GM12801 (cell line): Measurements from ENCODE around the gene YIF1A.

Source experiments
- CTCF ChIP-seq: IDR thresholded peaks from one replicate; pipeline ENCODE4 v1.5.1; 2011; ENCODE audit warnings: control low read depth; ENCODE audit not compliant: insufficient read length; ENCODE audit errors: extremely low read depth

Gene YIF1A

DNA sequence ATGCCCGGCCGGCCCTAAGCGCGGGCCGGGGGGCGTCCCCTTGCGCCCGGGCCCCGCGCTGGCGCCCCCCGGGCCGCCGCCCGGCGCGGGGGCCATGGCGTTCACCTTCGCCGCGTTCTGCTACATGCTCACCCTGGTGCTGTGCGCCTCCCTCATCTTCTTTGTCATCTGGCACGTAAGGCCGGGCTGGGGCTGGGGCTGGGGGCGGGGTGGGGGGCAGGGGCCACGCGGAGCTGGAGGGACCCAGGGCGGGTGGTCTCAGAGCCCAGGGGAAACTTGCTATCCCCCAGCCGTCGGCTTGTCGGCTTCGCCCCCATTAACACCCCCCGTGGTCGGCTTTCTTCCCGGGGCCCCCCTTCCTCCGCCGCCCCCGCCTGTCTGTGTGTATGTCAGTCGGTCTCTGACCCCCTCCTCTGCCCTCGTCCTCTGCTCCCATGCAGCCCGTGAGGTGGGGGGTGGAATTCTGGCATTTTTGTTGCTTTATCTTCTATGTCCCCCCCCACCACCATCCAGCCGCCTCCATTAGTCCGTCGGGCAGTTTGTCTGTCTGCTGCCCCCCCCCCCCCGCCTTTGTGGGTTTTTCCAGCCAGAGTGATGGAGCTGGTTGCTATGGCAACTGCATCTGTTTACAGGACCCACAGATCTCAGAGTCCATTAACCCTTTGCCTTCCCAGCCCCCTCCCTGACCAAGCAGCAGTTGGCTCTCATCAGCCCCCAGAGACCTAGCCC, 10.4 kb downstream of the YIF1A start:
- TF ChIP-seq CTCF: no peak

- no peak for TF ChIP-seq CTCF
Observed at GRCh38 chr11:66277471-66278362, 11.2 kb downstream of the YIF1A start, which contains the start of gene CNIH2. Gene CNIH2 (plus strand): TSS chr11:66278175. CDS start chr11:66278457, 282 bp downstream.

DNA sequence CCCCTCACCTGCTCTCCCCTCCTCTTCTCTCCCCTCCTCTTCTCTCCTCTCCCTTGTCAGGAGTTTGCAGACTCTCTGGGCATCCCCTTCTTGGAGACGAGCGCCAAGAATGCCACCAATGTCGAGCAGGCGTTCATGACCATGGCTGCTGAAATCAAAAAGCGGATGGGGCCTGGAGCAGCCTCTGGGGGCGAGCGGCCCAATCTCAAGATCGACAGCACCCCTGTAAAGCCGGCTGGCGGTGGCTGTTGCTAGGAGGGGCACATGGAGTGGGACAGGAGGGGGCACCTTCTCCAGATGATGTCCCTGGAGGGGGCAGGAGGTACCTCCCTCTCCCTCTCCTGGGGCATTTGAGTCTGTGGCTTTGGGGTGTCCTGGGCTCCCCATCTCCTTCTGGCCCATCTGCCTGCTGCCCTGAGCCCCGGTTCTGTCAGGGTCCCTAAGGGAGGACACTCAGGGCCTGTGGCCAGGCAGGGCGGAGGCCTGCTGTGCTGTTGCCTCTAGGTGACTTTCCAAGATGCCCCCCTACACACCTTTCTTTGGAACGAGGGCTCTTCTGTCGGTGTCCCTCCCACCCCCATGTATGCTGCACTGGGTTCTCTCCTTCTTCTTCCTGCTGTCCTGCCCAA, 12.8 kb downstream of the YIF1A start:
- no peak for TF ChIP-seq CTCF

DNA sequence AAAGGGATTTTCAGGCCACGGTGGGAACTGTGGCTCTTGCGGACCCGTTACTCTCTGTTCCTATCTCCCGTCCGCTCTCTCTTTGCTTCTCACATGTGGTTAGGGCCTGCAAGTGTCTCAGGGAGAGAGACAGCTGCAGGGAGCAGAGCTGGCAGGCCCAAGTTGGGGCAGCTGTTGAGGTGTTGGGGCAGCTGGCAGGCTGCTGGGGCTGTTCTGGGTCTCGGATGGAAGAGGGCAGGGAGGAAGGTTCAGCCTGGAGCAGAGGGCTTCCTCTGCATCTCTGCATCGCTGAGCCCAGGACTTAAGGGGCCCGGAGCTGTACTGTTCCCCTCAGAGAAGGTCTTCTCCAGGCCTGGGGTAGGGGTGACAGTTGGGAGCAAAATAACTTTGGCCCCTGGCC, 13.5 kb downstream of the YIF1A start:
- no peak for TF ChIP-seq CTCF

DNA sequence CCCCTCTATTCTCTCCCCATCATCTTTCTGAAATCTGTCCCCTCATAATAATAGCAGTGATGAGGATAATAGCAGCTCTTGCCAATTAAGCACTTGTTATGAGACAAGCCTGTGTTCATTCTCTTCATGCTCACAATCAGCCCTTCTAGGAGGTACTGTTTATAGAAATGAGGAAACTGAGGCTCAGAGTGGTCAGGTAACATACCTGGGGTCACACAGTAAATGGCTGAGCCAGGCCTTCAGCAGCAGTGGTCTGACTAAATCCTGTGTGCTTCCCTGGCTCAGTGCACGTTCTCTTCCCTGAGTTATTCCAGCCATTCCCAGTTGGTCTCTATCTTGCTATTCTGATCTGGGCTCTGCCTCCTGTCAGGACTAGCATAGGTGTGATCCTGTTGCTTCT, 14.7 kb downstream of the YIF1A start:
- TF ChIP-seq CTCF: no peak

GRCh38 chr11:66272596-66272995, 16.3 kb downstream of the YIF1A start:
- no peak for TF ChIP-seq CTCF

DNA sequence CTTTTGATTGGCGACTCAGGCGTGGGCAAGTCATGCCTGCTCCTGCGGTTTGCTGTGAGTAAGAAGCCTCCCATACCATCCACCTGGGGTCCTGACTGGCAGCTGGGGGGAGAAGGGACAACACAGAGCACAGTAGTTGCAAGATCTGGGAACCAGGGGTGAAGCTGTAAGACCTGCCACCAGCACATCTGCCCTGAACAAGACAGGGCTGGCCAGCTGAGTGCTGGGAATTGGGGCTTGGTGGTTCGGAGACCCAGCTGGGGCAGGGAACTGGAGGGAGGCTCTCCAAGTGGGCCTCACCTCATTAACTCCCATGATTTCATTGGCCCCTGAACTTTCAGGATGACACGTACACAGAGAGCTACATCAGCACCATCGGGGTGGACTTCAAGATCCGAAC, 17.1 kb downstream of the YIF1A start:
- TF ChIP-seq CTCF: no peak
